ENCODE results near the gene ABL1.

The ABL1 gene

GRCh38 chr9:130929571-130930038 lies 94.6 kb downstream of the ABL1 start:
- Histone ChIP-seq H3K9me3 (ENCODE audit: control insufficient read depth, insufficient read depth, low read depth, low read length) (no peaks in the 10 kb centered on the region), H3K4me3 (ENCODE audit: low read depth, low read length) (no peak overlapping the region), H3K36me3 (ENCODE audit: control insufficient read depth in 2 of 2, insufficient read depth in 1 of 2, low read length in 2 of 2) (no peaks in the 10 kb centered on the region), H3K4me1 (ENCODE audit: control insufficient read depth, insufficient read depth, low read length) (peaks cover 3% of the 10 kb centered on the region; the same call in 1 of the 2 replicates), H3K27ac (ENCODE audit: extremely low read depth, low read depth, low read length) (no peak overlapping the region)
- no peak for TF ChIP-seq ZFP3 (tag by site-specific recombination; IDR thresholded peaks at IDR 0.05; ENCODE audit: low read depth)
- no peak for TF ChIP-seq GLI4 (tag by site-specific recombination; IDR thresholded peaks at IDR 0.05)
- no peak for TF ChIP-seq ZNF707 (tag by site-specific recombination; IDR thresholded peaks at IDR 0.05)
- TF ChIP-seq SCRT2 (tag by site-specific recombination; IDR thresholded peaks at IDR 0.05): 0 out of 2 replicates have a peak, but pooled peaks have one; percentile 60
- TF ChIP-seq ZFHX2 (tag by site-specific recombination; conservative IDR thresholded peaks at IDR 0.05): peak; percentile 31; the same call in 1 of the 2 replicates
- TF ChIP-seq ZNF623 (tag by site-specific recombination; IDR thresholded peaks at IDR 0.05): no peak
- ChIA-PET CTCF (interaction anchor here (0.7 to 3.2 kb wide), 5 partner anchors 60 to 469 kb away, joined by 3 to 21 read pairs (median 5); no protein-coding TSS in a partner anchor), POLR2A (no interaction called here)

GRCh38 chr9:130930132-130930803 lies 95.2 kb downstream of the ABL1 start:
- TF ChIP-seq ZSCAN4 (tag by site-specific recombination; IDR thresholded peaks at IDR 0.05): no peak
- TF ChIP-seq ZFHX2 (tag by site-specific recombination; conservative IDR thresholded peaks at IDR 0.05): peak; percentile 31
- no peak for TF ChIP-seq HOXC10 (CRISPR knock-in tag; IDR thresholded peaks at IDR 0.05)
- no peak for TF ChIP-seq ZNF629 (tag by site-specific recombination; IDR thresholded peaks at IDR 0.05)
- TF ChIP-seq GLIS2 (tag by site-specific recombination; IDR thresholded peaks at IDR 0.05): 0 out of 2 replicates have a peak, but pooled peaks have one; percentile 16
- TF ChIP-seq EGR2 (tag by site-specific recombination; IDR thresholded peaks at IDR 0.05; ENCODE audit: low read depth): peak; percentile 41; the same call in 1 of the 2 replicates
- ChIA-PET POLR2A (no interaction called here), CTCF (no interaction called here)
- Histone ChIP-seq H3K4me3 (ENCODE audit: low read depth, low read length) (no peak overlapping the region), H3K36me3 (ENCODE audit: control insufficient read depth in 2 of 2, insufficient read depth in 1 of 2, low read length in 2 of 2) (no peaks in the 10 kb centered on the region), H3K4me1 (ENCODE audit: control insufficient read depth, insufficient read depth, low read length) (peaks cover 3% of the 10 kb centered on the region; the same call in 1 of the 2 replicates), H3K9me3 (ENCODE audit: control insufficient read depth, insufficient read depth, low read depth, low read length) (no peaks in the 10 kb centered on the region), H3K27ac (ENCODE audit: extremely low read depth, low read depth, low read length) (no peak overlapping the region)

- POLR2A ChIA-PET: no interaction called here
- H3K4me3 ChIP-seq (ENCODE audit: low read depth, low read length): no peak overlapping the region
- CTCF ChIA-PET: interaction anchor here (1.0 kb wide), 1 partner anchor 60 kb away, joined by 3 read pairs; no protein-coding TSS in a partner anchor
Observed at GRCh38 chr9:130930804-130931349, 95.8 kb downstream of the ABL1 start.

GRCh38 chr9:130931508-130932254 lies 96.6 kb downstream of the ABL1 start:
- TF ChIP-seq ZNF146 (tag by site-specific recombination; IDR thresholded peaks at IDR 0.05) (0 out of 2 replicates have a peak, but pooled peaks have one; percentile 23), ZNF239 (tag by site-specific recombination; IDR thresholded peaks at IDR 0.05) (no peak)
- H3K27ac ChIP-seq (ENCODE audit: extremely low read depth, low read depth, low read length): no peak overlapping the region
- H3K36me3 ChIP-seq (ENCODE audit: control insufficient read depth in 2 of 2, insufficient read depth in 1 of 2, low read length in 2 of 2): no peaks in the 10 kb centered on the region
- ChIA-PET POLR2A (no interaction called here), CTCF (interaction anchor here (1.0 to 1.3 kb wide), 3 partner anchors 38 to 115 kb away, joined by 3 to 9 read pairs (median 4); no protein-coding TSS in a partner anchor)
- no peak overlapping the region for H3K4me3 ChIP-seq (ENCODE audit: low read depth, low read length)
- H3K9me3 ChIP-seq (ENCODE audit: control insufficient read depth, insufficient read depth, low read depth, low read length): no peaks in the 10 kb centered on the region
- peaks cover 3% of the 10 kb centered on the region; the same call in 1 of the 2 replicates for H3K4me1 ChIP-seq (ENCODE audit: control insufficient read depth, insufficient read depth, low read length)

More at GRCh38 chr9:130930804-130931349, 95.8 kb downstream of the ABL1 start:
- H3K4me1 ChIP-seq (ENCODE audit: control insufficient read depth, insufficient read depth, low read length): peaks cover 3% of the 10 kb centered on the region; the same call in 1 of the 2 replicates
- TF ChIP-seq ZNF23 (tag by site-specific recombination; IDR thresholded peaks at IDR 0.05; ENCODE audit: borderline replicate concordance) (no peak), SCRT1 (tag by site-specific recombination; IDR thresholded peaks at IDR 0.05; ENCODE audit: borderline replicate concordance) (peak; percentile 91), SCRT2 (tag by site-specific recombination; IDR thresholded peaks at IDR 0.05) (peak; percentile 97)
- H3K27ac ChIP-seq (ENCODE audit: extremely low read depth, low read depth, low read length): no peak overlapping the region
- H3K9me3 ChIP-seq (ENCODE audit: control insufficient read depth, insufficient read depth, low read depth, low read length): no peaks in the 10 kb centered on the region
- no peaks in the 10 kb centered on the region for H3K36me3 ChIP-seq (ENCODE audit: control insufficient read depth in 2 of 2, insufficient read depth in 1 of 2, low read length in 2 of 2)

All from HEK293 (cell line).